HepG2 (cell line): ENCODE data around the gene VPS4B. TPM values are rescaled to one million over a fixed set of nuclear protein-coding genes. Genes with fewer than 3 reads are reported as not detected.

Experiments
- FOXO1 ChIP-seq: sonication (generic); formaldehyde crosslinking; IDR thresholded peaks from 2 replicates; pipeline ENCODE4 v1.4.0; 2020; ENCODE audit warnings: missing genetic modification reagents
- IRF2 ChIP-seq: IDR thresholded peaks from 2 replicates; pipeline ENCODE4 v1.6.1; 2018; ENCODE audit warnings: missing genetic modification reagents, missing compliant biosample characterization
- KDM1A ChIP-seq: IDR thresholded peaks from 2 replicates; pipeline ENCODE4 v1.6.1; 2016; ENCODE audit warnings: missing compliant biosample characterization
- MAF1 ChIP-seq: sonication (generic); formaldehyde crosslinking; IDR thresholded peaks from 2 replicates; pipeline ENCODE4 v1.5.0; 2020; ENCODE audit warnings: missing genetic modification reagents, borderline replicate concordance
- NCOA2 ChIP-seq: sonication (generic); formaldehyde crosslinking; IDR thresholded peaks from 2 replicates; pipeline ENCODE4 v1.8.0; 2022; ENCODE audit warnings: inconsistent platforms
- SNAPC4 ChIP-seq: sonication (generic); formaldehyde crosslinking; IDR thresholded peaks from 2 replicates; pipeline ENCODE4 v1.4.0; 2020; ENCODE audit warnings: mild to moderate bottlenecking, missing genetic modification reagents
- TCF12 ChIP-seq, 2 experiments: fragments of 450-650 bp in 1 of 2; sonication (generic) in 1 of 2; formaldehyde crosslinking in 1 of 2; IDR thresholded peaks; 2 replicates each; pipeline versions ENCODE4 v1.6.1 to v1.8.0; 2017 to 2022; ENCODE audit warnings: antibody characterized with exemption in 1 of 2, mild to moderate bottlenecking in 1 of 2, missing genetic modification reagents in 1 of 2, moderate library complexity in 1 of 2
- THAP9 ChIP-seq: sonication (generic); formaldehyde crosslinking; IDR thresholded peaks from 2 replicates; pipeline ENCODE4; 2020; ENCODE audit warnings: missing genetic modification reagents, mild to moderate bottlenecking, borderline replicate concordance
- ZBTB2 ChIP-seq: sonication (generic); formaldehyde crosslinking; IDR thresholded peaks from 2 replicates; pipeline ENCODE4 v1.8.0; 2022; ENCODE audit warnings: low read depth, missing genetic modification reagents
- ZBTB39 ChIP-seq: sonication (generic); formaldehyde crosslinking; IDR thresholded peaks from 2 replicates; pipeline ENCODE4 v1.5.0; 2020; ENCODE audit warnings: missing genetic modification reagents
- ZNF20 ChIP-seq: sonication (generic); formaldehyde crosslinking; IDR thresholded peaks from 2 replicates; pipeline ENCODE4 v1.4.0; 2020; ENCODE audit warnings: mild to moderate bottlenecking, moderate library complexity, missing genetic modification reagents
- ZNF350 ChIP-seq: sonication (generic); formaldehyde crosslinking; IDR thresholded peaks from 2 replicates; pipeline ENCODE4 v1.4.0; 2020; ENCODE audit warnings: mild to moderate bottlenecking, low read depth, missing genetic modification reagents, borderline replicate concordance
- ZNF414 ChIP-seq: sonication (generic); formaldehyde crosslinking; IDR thresholded peaks from 2 replicates; pipeline ENCODE4 v1.5.0; 2020; ENCODE audit warnings: missing genetic modification reagents
- polyA plus RNA-seq, 8 experiments: library from polyadenylated mRNA; depleted of rRNA in 3 of 8; stranded (reverse) in 7 of 8; unstranded in 1 of 8; fragments of >200 nt; fragmentation: Illumina TruSeq in 4 of 8; extraction: Trizol in 4 of 8; gene quantifications; 2 replicates each; pipeline versions ENCODE4 v1.2.1 to v1.2.3, GENCODE V29; 2011 to 2016; ENCODE audit warnings: low read depth in 4 of 8, missing spikeins in 1 of 8, mixed read lengths in 1 of 8; ENCODE audit not compliant: insufficient read depth in 1 of 8
- total RNA-seq, 5 experiments: library from RNA; depleted of rRNA; stranded (reverse); fragments of >200 nt; fragmentation: Illumina TruSeq; extraction: Trizol; gene quantifications; 2 replicates each; pipeline ENCODE4 v1.2.3, GENCODE V29; 2016; ENCODE audit warnings: low read depth in 1 of 5

Gene VPS4B
- total and polyA plus RNA-seq, 2 of the 13 experiments (the other 11 are each of a cell fraction or from before 2014, with no cell fraction given) = 12.8 to 25.9 TPM

GRCh38 chr18:63367053-63367953, 55.0 kb downstream of the VPS4B start, which contains the start of gene KDSR (continued):
- TF ChIP-seq THAP9 (CRISPR knock-in tag) (peak; percentile 85), ZNF414 (peak; percentile 92; the same call in 1 of the 2 replicates), SNAPC4 (CRISPR knock-in tag) (peak; percentile 54; the same call in 1 of the 2 replicates), IRF2 (CRISPR knock-in tag) (peak; percentile 97; the same call in 1 of the 2 replicates), KDM1A (CRISPR knock-in tag) (no peak), ZNF350 (CRISPR knock-in tag) (peak; percentile 93), FOXO1 (CRISPR knock-in tag) (peak; percentile 8; the same call in 1 of the 2 replicates), ZNF20 (CRISPR knock-in tag) (0 out of 2 replicates have a peak, but pooled peaks have one; percentile 78), TCF12 (IDR thresholded peaks at IDR 0.05) (no peak), TCF12 (CRISPR knock-in tag; IDR thresholded peaks at IDR 0.05) (peak; percentile 38; the same call in 1 of the 2 replicates), NCOA2 (CRISPR knock-in tag) (peak; percentile 44; the same call in 1 of the 2 replicates), MAF1 (peak; percentile 83; the same call in 1 of the 2 replicates), ZBTB2 (peak; percentile 68), ZBTB39 (peak; percentile 60; the same call in 1 of the 2 replicates)
